Fibroblast of skin of right biceps (primary cell): ENCODE data around the gene SLC6A7.
A peak's percentile ranks its signal among the peaks of the same experiment; 100 is the strongest.
"Not testable (repeated sequence)": the region's sequence is repeated elsewhere in the genome, so short reads cannot be mapped to it uniquely, and the experiment has no call there.

ENCODE experiments used
- DNase-seq: peaks from one replicate; pipeline ENCODE4 v3.0.0-alpha.2; 2013

Gene SLC6A7

GRCh38 chr5:150219142-150219541 lies 29.3 kb downstream of the SLC6A7 start:
- no peak for DNase-seq

GRCh38 chr5:150219861-150220260 lies 30.0 kb downstream of the SLC6A7 start:
- no peak for DNase-seq

GRCh38 chr5:150221471-150221870 lies 31.6 kb downstream of the SLC6A7 start:
- DNase-seq = no peak

GRCh38 chr5:150222906-150223305 lies 33.0 kb downstream of the SLC6A7 start:
- no peak for DNase-seq

GRCh38 chr5:150223474-150223873 lies 33.6 kb downstream of the SLC6A7 start:
- no peak for DNase-seq

- peak; percentile 38 for DNase-seq
These were observed 34.7 kb downstream of the SLC6A7 start for GRCh38 chr5:150224483-150225027.

GRCh38 chr5:150227036-150227435 lies 37.2 kb downstream of the SLC6A7 start:
- DNase-seq = no peak

GRCh38 chr5:150227606-150228273 lies 37.9 kb downstream of the SLC6A7 start:
- DNase-seq = no peak

GRCh38 chr5:150229571-150229970 lies 39.7 kb downstream of the SLC6A7 start:
- DNase-seq = no peak

GRCh38 chr5:150230842-150231241 lies 41.0 kb downstream of the SLC6A7 start:
- DNase-seq = no peak

GRCh38 chr5:150233706-150234105 lies 43.8 kb downstream of the SLC6A7 start:
- DNase-seq = not testable (repeated sequence)

GRCh38 chr5:150234576-150235499 lies 45.0 kb downstream of the SLC6A7 start:
- DNase-seq = no peak

- no peak for DNase-seq
These were observed 45.6 kb downstream of the SLC6A7 start for GRCh38 chr5:150235500-150235854.

- no peak for DNase-seq
These were observed 46.5 kb downstream of the SLC6A7 start for GRCh38 chr5:150236313-150236712.

GRCh38 chr5:150236981-150237754 lies 47.3 kb downstream of the SLC6A7 start:
- DNase-seq = no peak

GRCh38 chr5:150238646-150239045 lies 48.8 kb downstream of the SLC6A7 start:
- DNase-seq = no peak

GRCh38 chr5:150239099-150239793 lies 49.4 kb downstream of the SLC6A7 start:
- no peak for DNase-seq

- DNase-seq = no peak
These were observed 49.9 kb downstream of the SLC6A7 start for GRCh38 chr5:150239794-150240122.

- no peak for DNase-seq
These were observed 51.7 kb downstream of the SLC6A7 start for GRCh38 chr5:150241298-150242160.

GRCh38 chr5:150242251-150242894 lies 52.5 kb downstream of the SLC6A7 start:
- DNase-seq = no peak

- no peak for DNase-seq
These were observed 53.7 kb downstream of the SLC6A7 start for GRCh38 chr5:150243590-150243989.
